IPS-NIHi7 (cell line): ENCODE measurements around the gene CCP110.

Source experiments
- DNase-seq: peaks from one replicate; pipeline ENCODE4 v3.0.0; 2012; ENCODE audit warnings: mixed read lengths; ENCODE audit errors: extremely low spot score

Gene CCP110

DNA sequence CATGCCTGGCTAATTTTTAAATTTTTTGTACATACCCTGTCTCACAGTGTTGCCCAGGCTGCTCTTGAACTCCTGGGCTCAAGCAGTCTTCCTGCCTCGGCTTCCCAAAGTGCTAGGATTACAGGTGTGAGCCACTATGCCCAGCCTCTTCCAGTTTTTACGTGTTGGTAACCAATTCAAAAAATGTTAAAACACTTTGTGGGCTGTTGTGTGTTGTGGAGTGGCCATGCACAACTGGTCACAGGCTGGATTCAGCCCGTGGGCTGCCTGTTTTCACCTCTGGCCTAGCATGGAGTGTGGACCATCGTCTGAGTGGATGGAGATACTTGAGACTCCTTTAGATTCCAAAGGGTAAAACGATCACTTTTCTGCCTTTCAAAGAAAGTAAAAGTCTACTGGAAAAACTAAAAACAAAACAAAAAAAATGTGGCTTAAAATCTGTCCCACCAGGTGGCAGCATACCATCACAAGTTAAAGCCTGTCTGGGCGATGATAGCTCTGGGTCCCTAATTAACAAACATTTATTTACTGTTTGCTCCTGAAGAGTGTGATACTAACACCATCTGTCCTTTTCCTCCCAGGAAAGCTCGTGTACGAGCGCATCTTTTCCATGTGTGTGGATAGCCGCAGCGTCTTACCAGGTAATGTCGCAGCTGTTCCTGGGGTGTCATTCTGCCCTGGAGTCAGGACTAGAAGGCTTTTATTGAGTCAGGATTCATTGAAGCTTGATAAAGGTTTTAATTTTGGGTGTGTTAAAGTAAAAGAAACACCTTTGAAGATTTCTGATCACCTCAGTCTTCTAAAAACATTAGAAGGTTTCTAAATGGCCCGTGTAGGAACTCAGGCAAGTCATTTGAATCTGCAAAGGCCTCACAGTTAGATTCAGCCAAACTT is 77.6 kb downstream of the CCP110 start:
- DNase-seq: peak; percentile 58
